ENCODE results near the gene KRT76.

DNA sequence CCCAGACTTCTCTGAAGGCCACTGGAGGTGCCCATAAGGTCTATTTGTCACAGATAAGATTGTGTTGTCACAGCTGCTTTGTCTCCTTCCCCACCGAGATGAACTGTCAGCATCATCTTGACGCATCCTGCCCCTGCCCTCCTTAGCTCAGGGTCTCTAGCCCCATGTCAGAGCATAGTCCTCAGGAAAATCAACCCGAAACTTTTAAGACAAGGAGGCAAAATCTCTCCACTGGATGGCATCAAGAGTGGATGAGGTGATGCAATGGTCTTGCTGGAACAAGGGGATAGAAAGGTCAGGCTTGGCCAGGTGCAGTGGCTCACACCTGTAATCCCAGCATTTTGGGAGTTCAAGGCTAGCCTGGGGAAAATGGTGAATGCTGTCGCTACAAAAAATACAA, 48.8 kb upstream of the KRT76 start:
- TF ChIP-seq, protein P1, sequence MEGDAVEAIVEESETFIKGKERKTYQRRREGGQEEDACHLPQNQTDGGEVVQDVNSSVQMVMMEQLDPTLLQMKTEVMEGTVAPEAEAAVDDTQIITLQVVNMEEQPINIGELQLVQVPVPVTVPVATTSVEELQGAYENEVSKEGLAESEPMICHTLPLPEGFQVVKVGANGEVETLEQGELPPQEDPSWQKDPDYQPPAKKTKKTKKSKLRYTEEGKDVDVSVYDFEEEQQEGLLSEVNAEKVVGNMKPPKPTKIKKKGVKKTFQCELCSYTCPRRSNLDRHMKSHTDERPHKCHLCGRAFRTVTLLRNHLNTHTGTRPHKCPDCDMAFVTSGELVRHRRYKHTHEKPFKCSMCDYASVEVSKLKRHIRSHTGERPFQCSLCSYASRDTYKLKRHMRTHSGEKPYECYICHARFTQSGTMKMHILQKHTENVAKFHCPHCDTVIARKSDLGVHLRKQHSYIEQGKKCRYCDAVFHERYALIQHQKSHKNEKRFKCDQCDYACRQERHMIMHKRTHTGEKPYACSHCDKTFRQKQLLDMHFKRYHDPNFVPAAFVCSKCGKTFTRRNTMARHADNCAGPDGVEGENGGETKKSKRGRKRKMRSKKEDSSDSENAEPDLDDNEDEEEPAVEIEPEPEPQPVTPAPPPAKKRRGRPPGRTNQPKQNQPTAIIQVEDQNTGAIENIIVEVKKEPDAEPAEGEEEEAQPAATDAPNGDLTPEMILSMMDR (IDR thresholded peaks at IDR 0.05): no peak
- TF ChIP-seq, protein P2, sequence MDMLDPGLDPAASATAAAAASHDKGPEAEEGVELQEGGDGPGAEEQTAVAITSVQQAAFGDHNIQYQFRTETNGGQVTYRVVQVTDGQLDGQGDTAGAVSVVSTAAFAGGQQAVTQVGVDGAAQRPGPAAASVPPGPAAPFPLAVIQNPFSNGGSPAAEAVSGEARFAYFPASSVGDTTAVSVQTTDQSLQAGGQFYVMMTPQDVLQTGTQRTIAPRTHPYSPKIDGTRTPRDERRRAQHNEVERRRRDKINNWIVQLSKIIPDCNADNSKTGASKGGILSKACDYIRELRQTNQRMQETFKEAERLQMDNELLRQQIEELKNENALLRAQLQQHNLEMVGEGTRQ (IDR thresholded peaks at IDR 0.05; ENCODE audit: borderline replicate concordance, low read depth, low read length): no peak
- TF ChIP-seq, protein P3, sequence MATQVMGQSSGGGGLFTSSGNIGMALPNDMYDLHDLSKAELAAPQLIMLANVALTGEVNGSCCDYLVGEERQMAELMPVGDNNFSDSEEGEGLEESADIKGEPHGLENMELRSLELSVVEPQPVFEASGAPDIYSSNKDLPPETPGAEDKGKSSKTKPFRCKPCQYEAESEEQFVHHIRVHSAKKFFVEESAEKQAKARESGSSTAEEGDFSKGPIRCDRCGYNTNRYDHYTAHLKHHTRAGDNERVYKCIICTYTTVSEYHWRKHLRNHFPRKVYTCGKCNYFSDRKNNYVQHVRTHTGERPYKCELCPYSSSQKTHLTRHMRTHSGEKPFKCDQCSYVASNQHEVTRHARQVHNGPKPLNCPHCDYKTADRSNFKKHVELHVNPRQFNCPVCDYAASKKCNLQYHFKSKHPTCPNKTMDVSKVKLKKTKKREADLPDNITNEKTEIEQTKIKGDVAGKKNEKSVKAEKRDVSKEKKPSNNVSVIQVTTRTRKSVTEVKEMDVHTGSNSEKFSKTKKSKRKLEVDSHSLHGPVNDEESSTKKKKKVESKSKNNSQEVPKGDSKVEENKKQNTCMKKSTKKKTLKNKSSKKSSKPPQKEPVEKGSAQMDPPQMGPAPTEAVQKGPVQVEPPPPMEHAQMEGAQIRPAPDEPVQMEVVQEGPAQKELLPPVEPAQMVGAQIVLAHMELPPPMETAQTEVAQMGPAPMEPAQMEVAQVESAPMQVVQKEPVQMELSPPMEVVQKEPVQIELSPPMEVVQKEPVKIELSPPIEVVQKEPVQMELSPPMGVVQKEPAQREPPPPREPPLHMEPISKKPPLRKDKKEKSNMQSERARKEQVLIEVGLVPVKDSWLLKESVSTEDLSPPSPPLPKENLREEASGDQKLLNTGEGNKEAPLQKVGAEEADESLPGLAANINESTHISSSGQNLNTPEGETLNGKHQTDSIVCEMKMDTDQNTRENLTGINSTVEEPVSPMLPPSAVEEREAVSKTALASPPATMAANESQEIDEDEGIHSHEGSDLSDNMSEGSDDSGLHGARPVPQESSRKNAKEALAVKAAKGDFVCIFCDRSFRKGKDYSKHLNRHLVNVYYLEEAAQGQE (IDR thresholded peaks at IDR 0.05; ENCODE audit: low read depth, low read length): no peak
- TF ChIP-seq EP300 (IDR thresholded peaks at IDR 0.05; ENCODE audit: borderline replicate concordance in 1 of 2, low read depth in 1 of 2, low read length in 1 of 2) (no peak), GABPA (IDR thresholded peaks at IDR 0.05; ENCODE audit: low read depth) (no peak), NRF1 (IDR thresholded peaks at IDR 0.05; ENCODE audit: low read depth, low read length) (no peak)

Data from SK-N-SH (cell line).